HCT116 (cell line): Measurements from ENCODE around the gene PBLD. TPM values are rescaled to one million over a fixed set of nuclear protein-coding genes. Genes with fewer than 3 reads are reported as not detected.

Experiments used
- ATAC-seq: fragments of 200-7000 bp; cut with Tn5 transposase; 2 replicates; pipeline ENCODE4 v1.9.1; 2020; ENCODE audit warnings: mild to moderate bottlenecking, moderate library complexity
- BruUV-seq: library from RNA; stranded (reverse); fragments of 400-500 nt; replicated peaks from 2 replicates; lab custom pipeline; 2021; lab: Mats Ljungman, UMichigan
- CTCF ChIA-PET: fragments of 300-600 bp; sonication (Branson Sonifier 250); formaldehyde crosslinking; loops from one replicate; lab custom pipeline; 2021; ENCODE audit warnings: antibody characterized with exemption; lab: Charles Lee
- POLR2A ChIA-PET: fragments of 300-600, 350-600 bp; sonication (Branson Sonifier 250); formaldehyde crosslinking; loops from one replicate; lab custom pipeline; 2021; ENCODE audit warnings: antibody characterized with exemption; lab: Charles Lee
- RAD21 ChIA-PET, 2 experiments: fragments of 300-600 bp; sonication (Branson Sonifier 250); formaldehyde crosslinking; loops; one replicate each; lab custom pipeline; 2023; ENCODE audit warnings: low total read pairs in 2 of 2; ENCODE audit not compliant: uncharacterized antibody in 2 of 2, unreplicated experiment in 2 of 2, low non-redundant PET in 1 of 2; lab: Charles Lee
- DNase-seq: peaks from one replicate; pipeline ENCODE4 v3.0.0-alpha.2; 2010; ENCODE audit warnings: low read depth, low spot score
- H2AFZ ChIP-seq: fragments of 200-600 bp; shearing (Covaris generic), sonication (generic); 2 replicates; pipeline ENCODE4 v1.6.1; 2017; ENCODE audit warnings: low read depth, mixed run types, mixed read lengths, antibody characterized with exemption, low read length; ENCODE audit not compliant: poor library complexity, severe bottlenecking
- H3K27ac ChIP-seq: 2 replicates; pipeline ENCODE4 v1.5.1; 2012; ENCODE audit warnings: low read depth, low read length
- H3K27me3 ChIP-seq: fragments of 200-600 bp; sonication (generic); 2 replicates; pipeline ENCODE4 v1.6.1; 2016; ENCODE audit warnings: mixed run types, low read length, mixed read lengths; ENCODE audit not compliant: insufficient read depth
- H3K36me3 ChIP-seq, 2 experiments: fragments of 200-500 bp in 1 of 2; fragments of 200-600 bp in 1 of 2; sonication (Bioruptor generic) in 1 of 2; sonication (generic) in 1 of 2; 2 replicates each; pipeline versions ENCODE4 v1.5.1 to v1.6.1; 2014 to 2016; ENCODE audit warnings: low read length in 2 of 2, inconsistent platforms in 1 of 2, mixed read lengths in 1 of 2, mixed run types in 1 of 2; ENCODE audit not compliant: insufficient read depth in 2 of 2, control insufficient read depth in 1 of 2
- H3K4me1 ChIP-seq, 2 experiments: fragments of 200-600 bp in 1 of 2; sonication (generic) in 1 of 2; 2 replicates each; pipeline versions ENCODE4 v1.5.1 to v1.6.1; 2012 to 2017; ENCODE audit warnings: low read length in 2 of 2, inconsistent platforms in 1 of 2, mild to moderate bottlenecking in 1 of 2, mixed read lengths in 1 of 2, mixed run types in 1 of 2, moderate library complexity in 1 of 2; ENCODE audit not compliant: insufficient read depth in 2 of 2, control insufficient read depth in 1 of 2
- H3K4me2 ChIP-seq: fragments of 200-600 bp; sonication (generic); 2 replicates; pipeline ENCODE4 v1.6.1; 2017; ENCODE audit warnings: mixed run types, low read length, mixed read lengths
- H3K4me3 ChIP-seq, 2 experiments: fragments of 200-600 bp in 1 of 2; sonication (generic) in 1 of 2; replicated peaks in 1 of 2; 2 replicates each; pipeline ENCODE4 v1.5.1; 2011 to 2016; ENCODE audit warnings: low read length in 2 of 2, control low read depth in 1 of 2, low read depth in 1 of 2, mild to moderate bottlenecking in 1 of 2, mixed read lengths in 1 of 2, mixed run types in 1 of 2
- H3K79me2 ChIP-seq: fragments of 200-600 bp; sonication (generic); 2 replicates; pipeline ENCODE4 v1.6.1; 2017; ENCODE audit warnings: mild to moderate bottlenecking, mixed run types, low read length, moderate library complexity, mixed read lengths; ENCODE audit not compliant: insufficient read depth
- H3K9ac ChIP-seq: fragments of 200-600 bp; sonication (generic); 2 replicates; pipeline ENCODE4 v1.6.1; 2016; ENCODE audit warnings: low read length, mixed read lengths
- H3K9me2 ChIP-seq: fragments of 200-600 bp; sonication (generic), shearing (Covaris generic); 2 replicates; pipeline ENCODE4 v1.6.1; 2017; ENCODE audit warnings: mixed run types, mild to moderate bottlenecking, moderate library complexity; ENCODE audit not compliant: insufficient read depth
- H3K9me3 ChIP-seq, 2 experiments: fragments of 200-500 bp in 1 of 2; fragments of 200-600 bp in 1 of 2; sonication (Bioruptor generic) in 1 of 2; sonication (generic) in 1 of 2; 2 replicates each; pipeline ENCODE4 v1.6.1; 2014 to 2017; ENCODE audit warnings: low read length in 2 of 2, mixed read lengths in 2 of 2, inconsistent platforms in 1 of 2, low read depth in 1 of 2, mild to moderate bottlenecking in 1 of 2, mixed run types in 1 of 2, moderate library complexity in 1 of 2; ENCODE audit not compliant: control insufficient read depth in 1 of 2, insufficient read depth in 1 of 2
- H4K20me1 ChIP-seq: fragments of 200-600 bp; sonication (generic), shearing (Covaris generic); 2 replicates; pipeline ENCODE4 v1.6.1; 2017; ENCODE audit warnings: mixed run types, mild to moderate bottlenecking, moderate library complexity; ENCODE audit not compliant: insufficient read depth
- CBX3 ChIP-seq: IDR thresholded peaks from 2 replicates; pipeline ENCODE4 v1.6.1; 2012; ENCODE audit warnings: low read depth
- EGR1 ChIP-seq: IDR thresholded peaks from 2 replicates; pipeline ENCODE4 v1.6.1; 2012; ENCODE audit warnings: low read depth
- FOSL1 ChIP-seq: IDR thresholded peaks from 2 replicates; pipeline ENCODE4 v1.6.1; 2012; ENCODE audit warnings: low read depth
- RAD21 ChIP-seq: IDR thresholded peaks from 2 replicates; pipeline ENCODE4 v1.6.1; 2012; ENCODE audit warnings: low read depth, mild to moderate bottlenecking
- SIN3A ChIP-seq: IDR thresholded peaks from 2 replicates; pipeline ENCODE4 v1.6.1; 2012; ENCODE audit warnings: low read depth
- SP1 ChIP-seq: IDR thresholded peaks from 2 replicates; pipeline ENCODE4 v1.6.1; 2012; ENCODE audit warnings: low read depth
- SRF ChIP-seq: IDR thresholded peaks from 2 replicates; pipeline ENCODE4 v1.6.1; 2012; ENCODE audit warnings: low read depth
- YY1 ChIP-seq: IDR thresholded peaks from 2 replicates; pipeline ENCODE4 v1.6.1; 2011; ENCODE audit warnings: low read length, low read depth, moderate library complexity, mild to moderate bottlenecking; ENCODE audit not compliant: insufficient replicate concordance; ENCODE audit errors: extremely low read depth
- ZFX ChIP-seq: fragments of 450-650 bp; IDR thresholded peaks from 2 replicates; pipeline ENCODE4 v1.6.1; 2017
- intact Hi-C: fragments of 100-400 bp; cut with micrococcal nuclease; formaldehyde crosslinking; loops from 2 replicates; pipeline ENCODE4 v1.10.0; 2022
- total RNA-seq: library from RNA; stranded (reverse); gene quantifications from one replicate; pipeline ENCODE4 v1.2.1, GENCODE V29; 2021; ENCODE audit not compliant: unreplicated experiment
- TF ChIP-seq, protein P1 (sequence below), 3 experiments: fragments of 200-600 bp in 1 of 3; sonication (generic) in 1 of 3; IDR thresholded peaks in 2 of 3; conservative IDR thresholded peaks in 1 of 3; 2 replicates each; pipeline ENCODE4 v1.5.1; 2012 to 2017; ENCODE audit warnings: low read depth in 2 of 3, low read length in 2 of 3, antibody characterized with exemption in 1 of 3, borderline replicate concordance in 1 of 3, control low read depth in 1 of 3, mild to moderate bottlenecking in 1 of 3, mixed read lengths in 1 of 3, mixed run types in 1 of 3, moderate library complexity in 1 of 3; ENCODE audit not compliant: insufficient read depth in 1 of 3
- TF ChIP-seq, protein P2 (sequence below): IDR thresholded peaks from 2 replicates; pipeline ENCODE4 v1.6.1; 2011; ENCODE audit warnings: mild to moderate bottlenecking, low read length, moderate library complexity; ENCODE audit not compliant: insufficient replicate concordance; ENCODE audit errors: extremely low read depth
- TF ChIP-seq, protein P3 (sequence below): IDR thresholded peaks from 2 replicates; pipeline ENCODE4 v1.6.1; 2012; ENCODE audit warnings: low read depth

Gene PBLD
- total RNA-seq, 1 experiment from 2014 or later: 2.2 TPM

DNA sequence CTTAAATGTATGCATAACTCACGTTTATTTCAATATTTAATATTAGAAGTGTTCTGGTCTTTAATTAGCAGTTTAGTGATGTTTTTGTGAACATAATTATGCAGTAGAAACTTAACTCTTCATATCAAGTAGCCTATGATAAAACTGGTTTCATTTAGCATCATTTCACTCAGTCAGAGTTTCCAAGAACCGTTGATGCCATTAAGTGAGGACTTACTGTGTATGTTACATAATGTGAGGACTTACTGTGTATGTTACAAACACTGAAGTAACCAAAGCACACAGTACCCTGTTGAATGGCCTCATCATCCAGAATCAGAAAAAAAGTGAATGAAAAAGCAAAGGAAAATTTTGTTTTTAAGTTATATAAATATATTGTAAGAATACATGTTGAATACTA lies 32.9 kb upstream of the PBLD start:
- Histone ChIP-seq H3K36me3 (peaks cover 2% of the 10 kb centered on the region in 2 experiments; a peak in 2 of 4 replicates), H3K4me2 (no peak overlapping the region), H4K20me1 (no peaks in the 10 kb centered on the region), H3K4me3 (no peak overlapping the region), H3K27ac (no peak overlapping the region), H3K9ac (no peak overlapping the region), H3K79me2 (no peaks in the 10 kb centered on the region), H3K27me3 (no peaks in the 10 kb centered on the region), H3K9me3 (no peaks in the 10 kb centered on the region), H3K4me1 (no peaks in the 10 kb centered on the region), H3K9me2 (no peaks in the 10 kb centered on the region), H2AFZ (no peak overlapping the region)
- no peak for ATAC-seq
- CTCF ChIA-PET: no interaction called here
- POLR2A ChIA-PET: no interaction called here
- no peak for DNase-seq
- TF ChIP-seq FOSL1 (no peak), EGR1 (no peak), SIN3A (no peak), SRF (no peak), CBX3 (no peak)
- TF ChIP-seq, protein P1, sequence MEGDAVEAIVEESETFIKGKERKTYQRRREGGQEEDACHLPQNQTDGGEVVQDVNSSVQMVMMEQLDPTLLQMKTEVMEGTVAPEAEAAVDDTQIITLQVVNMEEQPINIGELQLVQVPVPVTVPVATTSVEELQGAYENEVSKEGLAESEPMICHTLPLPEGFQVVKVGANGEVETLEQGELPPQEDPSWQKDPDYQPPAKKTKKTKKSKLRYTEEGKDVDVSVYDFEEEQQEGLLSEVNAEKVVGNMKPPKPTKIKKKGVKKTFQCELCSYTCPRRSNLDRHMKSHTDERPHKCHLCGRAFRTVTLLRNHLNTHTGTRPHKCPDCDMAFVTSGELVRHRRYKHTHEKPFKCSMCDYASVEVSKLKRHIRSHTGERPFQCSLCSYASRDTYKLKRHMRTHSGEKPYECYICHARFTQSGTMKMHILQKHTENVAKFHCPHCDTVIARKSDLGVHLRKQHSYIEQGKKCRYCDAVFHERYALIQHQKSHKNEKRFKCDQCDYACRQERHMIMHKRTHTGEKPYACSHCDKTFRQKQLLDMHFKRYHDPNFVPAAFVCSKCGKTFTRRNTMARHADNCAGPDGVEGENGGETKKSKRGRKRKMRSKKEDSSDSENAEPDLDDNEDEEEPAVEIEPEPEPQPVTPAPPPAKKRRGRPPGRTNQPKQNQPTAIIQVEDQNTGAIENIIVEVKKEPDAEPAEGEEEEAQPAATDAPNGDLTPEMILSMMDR (IDR thresholded peaks at IDR 0.05 in 2 of 3, conservative IDR thresholded peaks at IDR 0.05 in 1 of 3; ENCODE audit: borderline replicate concordance in 1 of 3, insufficient read depth in 1 of 3, low read depth in 2 of 3, low read length in 2 of 3): no peak
- RAD21 ChIA-PET: no interaction called here
- BruUV-seq: no TSS peak
- intact Hi-C loops: loop anchor here (10.0 kb wide), 1 partner anchor 529 kb away; no protein-coding TSS in a partner anchor

DNA sequence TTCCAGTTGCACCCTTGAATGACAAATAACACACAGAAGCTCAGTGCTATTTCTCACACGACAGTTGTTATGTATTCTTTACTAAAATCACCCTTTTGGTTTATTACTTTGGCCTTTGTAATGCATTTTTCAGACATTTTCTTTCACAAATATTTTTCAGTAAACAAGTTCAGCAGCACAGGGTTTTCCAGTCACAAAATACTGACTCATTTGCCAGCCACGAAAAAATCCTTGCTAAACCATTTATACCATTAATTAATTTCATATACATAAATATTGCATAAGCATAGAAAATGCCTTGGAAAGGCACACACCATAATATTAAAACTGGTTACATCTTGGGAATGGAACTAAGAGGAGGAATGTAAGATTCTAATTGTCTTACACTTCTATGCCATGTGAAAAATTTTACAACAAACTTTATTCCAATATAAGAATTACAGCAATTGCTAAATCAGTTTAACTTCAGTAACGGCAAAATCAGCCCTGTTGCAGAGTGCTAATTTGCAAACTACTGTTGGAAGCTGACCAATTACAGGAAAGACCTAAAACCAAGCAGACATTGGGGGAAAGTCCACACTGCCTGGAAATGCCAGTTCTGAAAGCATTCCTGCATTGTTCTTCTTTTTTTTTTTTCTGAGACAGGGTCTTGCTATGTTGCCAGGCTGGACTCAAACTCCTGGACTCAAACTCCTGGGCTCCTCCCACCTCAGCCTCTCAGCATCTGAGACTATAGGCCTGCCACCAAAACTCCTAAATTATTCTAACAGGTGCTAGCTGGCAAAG lies 31.6 kb upstream of the PBLD start:
- CTCF ChIA-PET: no interaction called here
- ATAC-seq: no peak
- Histone ChIP-seq H4K20me1 (no peaks in the 10 kb centered on the region), H3K79me2 (no peaks in the 10 kb centered on the region), H3K9me3 (no peaks in the 10 kb centered on the region), H3K4me2 (no peak overlapping the region), H3K27ac (no peak overlapping the region), H3K4me1 (no peaks in the 10 kb centered on the region), H2AFZ (no peak overlapping the region), H3K27me3 (no peaks in the 10 kb centered on the region), H3K36me3 (peaks cover 0 to 2% of the 10 kb centered on the region in 2 experiments; a peak in 2 of 4 replicates), H3K9me2 (no peaks in the 10 kb centered on the region), H3K9ac (no peak overlapping the region), H3K4me3 (no peak overlapping the region)
- no peak for DNase-seq
- POLR2A ChIA-PET: no interaction called here
- no TSS peak for BruUV-seq
- intact Hi-C loops: loop anchor here (10.0 kb wide), 1 partner anchor 531 kb away; no protein-coding TSS in a partner anchor
- RAD21 ChIA-PET: no interaction called here
- TF ChIP-seq ZFX (no peak), RAD21 (no peak), SP1 (no peak), YY1 (no peak)
- TF ChIP-seq, protein P2, sequence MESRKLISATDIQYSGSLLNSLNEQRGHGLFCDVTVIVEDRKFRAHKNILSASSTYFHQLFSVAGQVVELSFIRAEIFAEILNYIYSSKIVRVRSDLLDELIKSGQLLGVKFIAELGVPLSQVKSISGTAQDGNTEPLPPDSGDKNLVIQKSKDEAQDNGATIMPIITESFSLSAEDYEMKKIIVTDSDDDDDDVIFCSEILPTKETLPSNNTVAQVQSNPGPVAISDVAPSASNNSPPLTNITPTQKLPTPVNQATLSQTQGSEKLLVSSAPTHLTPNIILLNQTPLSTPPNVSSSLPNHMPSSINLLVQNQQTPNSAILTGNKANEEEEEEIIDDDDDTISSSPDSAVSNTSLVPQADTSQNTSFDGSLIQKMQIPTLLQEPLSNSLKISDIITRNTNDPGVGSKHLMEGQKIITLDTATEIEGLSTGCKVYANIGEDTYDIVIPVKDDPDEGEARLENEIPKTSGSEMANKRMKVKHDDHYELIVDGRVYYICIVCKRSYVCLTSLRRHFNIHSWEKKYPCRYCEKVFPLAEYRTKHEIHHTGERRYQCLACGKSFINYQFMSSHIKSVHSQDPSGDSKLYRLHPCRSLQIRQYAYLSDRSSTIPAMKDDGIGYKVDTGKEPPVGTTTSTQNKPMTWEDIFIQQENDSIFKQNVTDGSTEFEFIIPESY: no peak
- TF ChIP-seq, protein P3, sequence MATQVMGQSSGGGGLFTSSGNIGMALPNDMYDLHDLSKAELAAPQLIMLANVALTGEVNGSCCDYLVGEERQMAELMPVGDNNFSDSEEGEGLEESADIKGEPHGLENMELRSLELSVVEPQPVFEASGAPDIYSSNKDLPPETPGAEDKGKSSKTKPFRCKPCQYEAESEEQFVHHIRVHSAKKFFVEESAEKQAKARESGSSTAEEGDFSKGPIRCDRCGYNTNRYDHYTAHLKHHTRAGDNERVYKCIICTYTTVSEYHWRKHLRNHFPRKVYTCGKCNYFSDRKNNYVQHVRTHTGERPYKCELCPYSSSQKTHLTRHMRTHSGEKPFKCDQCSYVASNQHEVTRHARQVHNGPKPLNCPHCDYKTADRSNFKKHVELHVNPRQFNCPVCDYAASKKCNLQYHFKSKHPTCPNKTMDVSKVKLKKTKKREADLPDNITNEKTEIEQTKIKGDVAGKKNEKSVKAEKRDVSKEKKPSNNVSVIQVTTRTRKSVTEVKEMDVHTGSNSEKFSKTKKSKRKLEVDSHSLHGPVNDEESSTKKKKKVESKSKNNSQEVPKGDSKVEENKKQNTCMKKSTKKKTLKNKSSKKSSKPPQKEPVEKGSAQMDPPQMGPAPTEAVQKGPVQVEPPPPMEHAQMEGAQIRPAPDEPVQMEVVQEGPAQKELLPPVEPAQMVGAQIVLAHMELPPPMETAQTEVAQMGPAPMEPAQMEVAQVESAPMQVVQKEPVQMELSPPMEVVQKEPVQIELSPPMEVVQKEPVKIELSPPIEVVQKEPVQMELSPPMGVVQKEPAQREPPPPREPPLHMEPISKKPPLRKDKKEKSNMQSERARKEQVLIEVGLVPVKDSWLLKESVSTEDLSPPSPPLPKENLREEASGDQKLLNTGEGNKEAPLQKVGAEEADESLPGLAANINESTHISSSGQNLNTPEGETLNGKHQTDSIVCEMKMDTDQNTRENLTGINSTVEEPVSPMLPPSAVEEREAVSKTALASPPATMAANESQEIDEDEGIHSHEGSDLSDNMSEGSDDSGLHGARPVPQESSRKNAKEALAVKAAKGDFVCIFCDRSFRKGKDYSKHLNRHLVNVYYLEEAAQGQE: no peak
